ENCODE measurements around the gene ATP11A. TPM values are rescaled to one million over a fixed set of nuclear protein-coding genes. Genes with fewer than 3 reads are reported as not detected.

Gene ATP11A
- total RNA-seq, 1 donor from 2014 or later, result 281 TPM

GRCh38 chr13:112714376-112715174 lies 24.7 kb downstream of the ATP11A start:
- no peaks in the 10 kb centered on the region for H3K27me3 ChIP-seq (ENCODE audit: low read depth)
- no peak for TF ChIP-seq CTCF (IDR thresholded peaks at IDR 0.05)
- H3K36me3 ChIP-seq, result peaks cover 6% of the 10 kb centered on the region
- H3K4me1 ChIP-seq, result peaks cover 54% of the 10 kb centered on the region
- H3K9me3 ChIP-seq, result no peaks in the 10 kb centered on the region
- no peak overlapping the region for H3K4me3 ChIP-seq
- peak overlapping the region; percentile 18 for H3K27ac ChIP-seq
- intact Hi-C loops (cut with DNase I), result no loop called here
- ATAC-seq (no peak), DNase-seq (no peak)

- no peak overlapping the region for H3K4me3 ChIP-seq
- ATAC-seq (no peak), DNase-seq (no peak)
- no peak overlapping the region for H3K27ac ChIP-seq
- TF ChIP-seq CTCF (IDR thresholded peaks at IDR 0.05), result no peak
- H3K36me3 ChIP-seq, result peaks cover 6% of the 10 kb centered on the region
- H3K4me1 ChIP-seq, result peaks cover 51% of the 10 kb centered on the region
- intact Hi-C loops (cut with DNase I), result no loop called here
- H3K27me3 ChIP-seq (ENCODE audit: low read depth), result no peaks in the 10 kb centered on the region
- no peaks in the 10 kb centered on the region for H3K9me3 ChIP-seq
These were observed 25.4 kb downstream of the ATP11A start for GRCh38 chr13:112715210-112715609.

- H3K4me1 ChIP-seq, result peaks cover 48% of the 10 kb centered on the region
- H3K27ac ChIP-seq, result peak overlapping the region; percentile 46
- no peaks in the 10 kb centered on the region for H3K9me3 ChIP-seq
- peaks cover 6% of the 10 kb centered on the region for H3K36me3 ChIP-seq
- intact Hi-C loops (cut with DNase I), result no loop called here
- ATAC-seq (no peak), DNase-seq (no peak)
- TF ChIP-seq CTCF (IDR thresholded peaks at IDR 0.05), result no peak
- no peak overlapping the region for H3K4me3 ChIP-seq
- H3K27me3 ChIP-seq (ENCODE audit: low read depth), result no peaks in the 10 kb centered on the region
These were observed 26.1 kb downstream of the ATP11A start for GRCh38 chr13:112715715-112716460.

GRCh38 chr13:112716461-112716820 lies 26.6 kb downstream of the ATP11A start:
- DNase-seq (peak; percentile 46), ATAC-seq (no peak)
- no peak for TF ChIP-seq CTCF (IDR thresholded peaks at IDR 0.05)
- Histone ChIP-seq H3K4me1 (peaks cover 48% of the 10 kb centered on the region), H3K9me3 (no peaks in the 10 kb centered on the region), H3K27me3 (ENCODE audit: low read depth) (no peaks in the 10 kb centered on the region), H3K4me3 (no peak overlapping the region), H3K27ac (peak overlapping the region; percentile 46), H3K36me3 (peaks cover 6% of the 10 kb centered on the region)
- intact Hi-C loops (cut with DNase I), result no loop called here

GRCh38 chr13:112716841-112717520 lies 27.1 kb downstream of the ATP11A start:
- Histone ChIP-seq H3K4me1 (peaks cover 48% of the 10 kb centered on the region), H3K9me3 (no peaks in the 10 kb centered on the region), H3K36me3 (peaks cover 6% of the 10 kb centered on the region), H3K27ac (peak overlapping the region; percentile 46), H3K27me3 (ENCODE audit: low read depth) (no peaks in the 10 kb centered on the region), H3K4me3 (no peak overlapping the region)
- intact Hi-C loops (cut with DNase I), result no loop called here
- no peak for TF ChIP-seq CTCF (IDR thresholded peaks at IDR 0.05)
- DNase-seq (peak; percentile 47), ATAC-seq (peak; percentile 44 to 58)

All from lower lobe of right lung (tissue), 2 donors.